H1 (cell line): ENCODE results near the gene FCRL2. TPM values are rescaled to one million over a fixed set of nuclear protein-coding genes. Genes with fewer than 3 reads are reported as not detected.

Source experiments
- BACH1 ChIP-seq: IDR thresholded peaks from 2 replicates; pipeline ENCODE4 v1.6.1; 2012; ENCODE audit warnings: low read length, improper control_type of control experiment
- RAD21 ChIP-seq, 2 experiments: IDR thresholded peaks in 1 of 2; conservative IDR thresholded peaks in 1 of 2; 2 replicates each; pipeline ENCODE4 v1.6.1; 2011; ENCODE audit warnings: low read depth in 2 of 2, low read length in 2 of 2, improper control_type of control experiment in 1 of 2, inconsistent platforms in 1 of 2, mild to moderate bottlenecking in 1 of 2, moderate library complexity in 1 of 2
- polyA plus RNA-seq, 7 experiments: library from polyadenylated mRNA; depleted of rRNA in 3 of 7; stranded (reverse) in 5 of 7; unstranded in 2 of 7; fragments of >200 nt in 5 of 7; fragments of 200-250 nt in 2 of 7; gene quantifications; 1 replicate in 5 of 7; 2 replicates in 1 of 7; 4 replicates in 1 of 7; pipeline versions ENCODE4 v1.2.1 to v1.2.3, GENCODE V29; 2011 to 2013; ENCODE audit warnings: missing spikeins in 2 of 7, mixed read lengths in 2 of 7
- total RNA-seq: library from RNA; stranded (reverse); fragmentation: NEBNext Ultra II Directional; extraction: Animal tissue kit (Norgen Biotek cat#: 25700); gene quantifications from 2 replicates; pipeline ENCODE4 v1.2.1, GENCODE V29; 2021

FCRL2 gene
- total and polyA plus RNA-seq, 2 of the 8 experiments (the other 6 are each of a cell fraction or from before 2014, with no cell fraction given): not detected

- TF ChIP-seq RAD21 (IDR thresholded peaks at IDR 0.05 in 1 of 2, conservative IDR thresholded peaks at IDR 0.05 in 1 of 2; ENCODE audit: low read depth in 2 of 2, low read length in 2 of 2) (no peak), BACH1 (no peak)
- TF ChIP-seq, all 59 proteins: peak for 0
Measured at GRCh38 chr1:157806431-157807149, 29.7 kb upstream of the FCRL2 start (continued).
